GM19351 (cell line): ENCODE data around the gene RTN1.

Experiments
- ATAC-seq: cut with Tn5 transposase; IDR thresholded peaks from one replicate; pipeline ENCODE4 v1.9.1; 2021; ENCODE audit warnings: mild to moderate bottlenecking, moderate library complexity; ENCODE audit not compliant: unreplicated experiment

Gene RTN1, protein sequence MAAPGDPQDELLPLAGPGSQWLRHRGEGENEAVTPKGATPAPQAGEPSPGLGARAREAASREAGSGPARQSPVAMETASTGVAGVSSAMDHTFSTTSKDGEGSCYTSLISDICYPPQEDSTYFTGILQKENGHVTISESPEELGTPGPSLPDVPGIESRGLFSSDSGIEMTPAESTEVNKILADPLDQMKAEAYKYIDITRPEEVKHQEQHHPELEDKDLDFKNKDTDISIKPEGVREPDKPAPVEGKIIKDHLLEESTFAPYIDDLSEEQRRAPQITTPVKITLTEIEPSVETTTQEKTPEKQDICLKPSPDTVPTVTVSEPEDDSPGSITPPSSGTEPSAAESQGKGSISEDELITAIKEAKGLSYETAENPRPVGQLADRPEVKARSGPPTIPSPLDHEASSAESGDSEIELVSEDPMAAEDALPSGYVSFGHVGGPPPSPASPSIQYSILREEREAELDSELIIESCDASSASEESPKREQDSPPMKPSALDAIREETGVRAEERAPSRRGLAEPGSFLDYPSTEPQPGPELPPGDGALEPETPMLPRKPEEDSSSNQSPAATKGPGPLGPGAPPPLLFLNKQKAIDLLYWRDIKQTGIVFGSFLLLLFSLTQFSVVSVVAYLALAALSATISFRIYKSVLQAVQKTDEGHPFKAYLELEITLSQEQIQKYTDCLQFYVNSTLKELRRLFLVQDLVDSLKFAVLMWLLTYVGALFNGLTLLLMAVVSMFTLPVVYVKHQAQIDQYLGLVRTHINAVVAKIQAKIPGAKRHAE

DNA sequence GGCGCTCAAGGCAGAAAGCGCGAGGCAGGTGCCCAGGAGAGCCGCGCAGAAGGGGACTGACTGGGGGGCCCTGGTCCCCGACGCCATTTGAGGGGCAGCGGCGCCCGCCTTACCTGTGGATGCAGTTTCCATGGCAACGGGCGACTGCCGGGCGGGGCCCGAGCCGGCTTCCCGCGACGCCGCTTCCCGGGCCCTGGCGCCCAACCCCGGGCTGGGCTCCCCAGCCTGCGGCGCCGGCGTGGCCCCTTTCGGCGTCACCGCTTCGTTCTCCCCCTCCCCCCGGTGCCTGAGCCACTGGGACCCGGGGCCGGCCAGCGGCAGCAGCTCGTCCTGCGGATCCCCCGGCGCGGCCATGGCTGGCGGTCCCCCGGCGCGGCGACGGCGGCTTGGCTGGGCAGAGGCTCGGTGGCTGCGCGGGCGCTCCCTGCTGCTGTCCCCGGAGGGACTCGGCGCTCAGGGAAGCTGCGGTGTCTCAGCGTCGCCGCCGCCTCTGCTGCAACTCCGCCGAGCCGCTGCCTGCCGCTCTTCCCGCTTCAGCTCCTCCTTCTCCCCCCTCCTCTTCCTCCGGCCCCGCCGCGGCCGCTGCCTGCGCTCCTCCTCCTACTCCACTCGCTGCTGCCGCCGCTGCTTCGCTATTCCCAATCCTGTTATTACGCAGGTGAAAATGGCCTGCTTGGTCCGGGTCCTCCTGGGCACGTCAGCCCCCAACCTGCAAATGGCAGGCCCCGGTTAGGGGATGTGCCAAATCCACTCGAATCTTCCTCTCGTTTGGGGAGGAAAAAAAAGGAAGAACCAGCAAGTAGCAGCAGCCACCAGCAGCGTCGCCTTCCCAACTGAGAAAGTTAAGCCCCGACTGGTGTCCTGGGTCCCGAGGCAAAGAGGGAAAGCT, at the start of gene RTN1:
TSS of gene RTN1 (minus strand) at position 500 of the 889 bp plus-strand sequence. CDS start at position 354, 146 bp downstream.
- peak; percentile 73 for ATAC-seq

DNA sequence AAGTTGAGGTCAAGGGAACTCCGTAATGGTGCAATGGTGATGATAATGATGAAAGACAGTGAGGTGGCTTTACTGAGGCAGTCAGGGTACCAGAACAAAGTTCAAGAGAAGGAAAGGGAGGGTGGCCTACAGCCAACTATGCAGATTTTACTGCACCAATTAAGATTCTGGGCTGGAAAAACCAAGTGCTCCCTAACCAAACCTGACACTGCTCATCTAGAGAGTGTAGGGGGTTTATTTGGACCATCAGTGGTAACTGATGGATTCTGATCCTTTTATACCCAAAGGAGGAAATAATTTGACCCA, 49.8 kb upstream of the RTN1 start:
- ATAC-seq: no peak

DNA sequence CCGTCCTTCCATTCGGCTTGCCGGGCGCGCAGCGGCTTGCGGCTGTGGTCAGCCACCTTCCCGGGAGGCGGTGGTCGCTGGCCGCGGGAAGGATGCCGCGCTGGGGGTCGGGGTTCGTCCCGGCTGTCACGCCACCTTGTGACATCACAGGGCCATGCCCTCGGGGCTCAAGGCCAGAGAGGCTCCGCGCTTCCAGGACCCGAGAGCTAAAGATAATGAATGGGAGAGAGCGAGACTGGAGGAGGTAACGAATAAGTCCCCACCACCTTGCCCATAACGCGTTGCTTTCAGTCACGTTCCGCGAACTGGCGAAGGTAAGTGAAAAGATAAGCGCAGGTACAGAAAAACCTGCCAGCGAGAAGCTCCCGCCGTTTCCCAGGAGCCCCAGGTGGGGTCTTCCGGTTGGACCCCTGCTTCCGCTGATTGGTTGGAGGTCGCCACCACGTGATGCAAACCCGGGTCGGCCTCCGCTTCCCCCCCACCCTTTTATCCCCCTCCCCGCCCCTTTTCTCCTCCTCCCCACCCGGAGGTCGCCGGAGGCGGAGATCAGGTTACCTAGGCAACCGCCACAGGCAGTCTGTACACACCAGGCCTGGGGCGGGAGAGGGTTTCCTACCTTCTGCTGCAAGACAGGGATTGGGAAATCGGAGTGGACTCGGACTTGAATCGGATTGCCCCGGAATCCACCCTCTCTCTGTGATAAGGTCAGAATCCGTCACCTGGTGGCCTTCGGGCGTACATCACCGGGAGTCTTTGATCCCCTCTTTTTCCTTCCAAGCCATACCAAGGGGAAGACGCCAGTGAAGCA, 49.2 kb upstream of the RTN1 start, which contains the start of gene LRRC9:
TSS of gene LRRC9 (plus strand) at position 575 of the 808 bp plus-strand sequence.
- peak; percentile 18 for ATAC-seq

DNA sequence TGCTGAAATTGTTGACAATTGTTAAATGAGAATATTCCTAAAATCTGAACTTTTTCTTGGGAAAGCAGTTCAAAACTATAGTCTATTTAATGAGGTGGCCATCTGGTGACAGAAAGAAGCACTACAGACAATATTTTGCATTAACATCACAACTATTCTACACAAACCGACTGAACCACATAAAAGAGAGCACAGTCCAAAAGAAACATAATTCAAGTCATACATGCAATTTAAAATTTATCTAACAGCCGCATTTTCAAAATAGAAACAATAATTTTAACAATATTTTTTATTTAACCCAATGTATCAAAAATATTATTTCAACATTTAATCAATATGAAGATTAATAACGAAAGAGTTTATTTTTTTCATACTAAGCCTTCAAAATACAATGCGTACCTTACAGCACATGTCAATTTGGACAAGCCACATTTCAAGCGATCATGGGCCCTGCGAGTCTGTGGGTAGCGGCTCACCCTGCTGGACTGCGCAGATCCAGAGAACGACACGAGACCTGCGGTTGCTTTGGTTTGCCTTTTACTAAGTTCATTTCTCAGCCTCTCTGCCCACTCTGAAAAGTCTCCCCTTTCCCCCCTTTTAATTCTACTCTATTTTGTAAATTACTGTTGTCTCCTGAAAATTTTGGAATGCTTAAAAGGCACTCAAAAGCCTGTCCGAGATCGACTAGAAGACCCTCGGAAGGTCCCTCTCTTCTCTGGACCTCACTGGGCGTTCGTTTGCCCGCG, 48.4 kb upstream of the RTN1 start:
- peak; percentile 74 for ATAC-seq

DNA sequence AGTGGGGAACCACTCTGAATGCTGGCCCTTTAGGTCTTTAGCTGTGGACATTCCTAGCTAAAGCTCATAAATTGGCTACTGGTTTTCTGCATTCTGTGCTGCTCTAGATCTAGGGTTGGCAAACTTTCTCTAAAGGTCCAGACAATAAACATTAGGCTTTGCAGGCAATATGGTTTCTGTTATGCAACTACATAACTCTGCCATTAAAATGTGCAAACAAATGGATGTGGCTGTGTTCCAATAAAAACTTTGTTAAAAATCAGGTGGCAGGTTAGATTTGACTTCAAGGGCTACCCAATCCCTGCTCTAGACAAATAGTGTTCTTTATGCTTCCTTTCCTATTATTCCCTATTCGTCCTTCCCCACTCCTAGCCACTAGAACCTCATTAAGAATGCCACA, 42.6 kb upstream of the RTN1 start:
- ATAC-seq: no peak

DNA sequence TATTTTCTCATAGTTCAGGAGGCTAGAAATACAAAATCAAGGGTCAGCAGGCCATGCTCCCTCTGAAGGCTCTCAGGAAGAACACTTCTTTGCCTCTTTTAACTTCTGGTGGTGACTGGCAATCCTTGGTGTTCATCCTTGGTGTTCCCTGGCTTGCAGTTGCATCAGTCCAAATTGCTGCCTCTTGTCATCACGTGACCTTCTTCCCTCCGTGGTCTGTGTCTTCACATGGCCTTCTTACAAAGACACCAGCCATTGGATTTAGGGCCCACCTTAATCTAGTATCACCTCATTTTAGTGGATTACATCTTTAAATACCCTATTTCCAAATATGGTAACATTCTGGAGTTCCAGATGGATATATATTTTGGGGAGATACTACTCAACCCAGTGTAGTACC, 41.9 kb upstream of the RTN1 start:
- no peak for ATAC-seq

DNA sequence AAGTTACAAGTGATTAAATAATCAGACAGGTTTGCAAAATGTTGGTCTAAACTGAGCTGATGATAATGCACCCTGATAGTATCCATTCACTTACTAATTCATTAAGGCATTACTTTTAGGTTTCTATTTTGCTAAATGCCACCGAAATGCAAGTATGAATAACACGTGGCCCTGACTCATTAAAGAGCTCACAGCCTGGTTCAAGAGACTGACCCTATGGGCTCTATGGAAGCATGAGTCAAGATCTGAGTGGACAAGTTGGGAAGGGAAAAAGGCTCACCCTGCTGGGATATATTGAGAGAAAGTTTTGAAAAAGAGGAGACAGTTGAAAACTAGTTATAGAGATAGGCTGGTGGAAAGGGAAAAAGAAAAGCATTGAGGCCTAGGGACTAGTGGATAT, 34.6 kb upstream of the RTN1 start:
- ATAC-seq: no peak

DNA sequence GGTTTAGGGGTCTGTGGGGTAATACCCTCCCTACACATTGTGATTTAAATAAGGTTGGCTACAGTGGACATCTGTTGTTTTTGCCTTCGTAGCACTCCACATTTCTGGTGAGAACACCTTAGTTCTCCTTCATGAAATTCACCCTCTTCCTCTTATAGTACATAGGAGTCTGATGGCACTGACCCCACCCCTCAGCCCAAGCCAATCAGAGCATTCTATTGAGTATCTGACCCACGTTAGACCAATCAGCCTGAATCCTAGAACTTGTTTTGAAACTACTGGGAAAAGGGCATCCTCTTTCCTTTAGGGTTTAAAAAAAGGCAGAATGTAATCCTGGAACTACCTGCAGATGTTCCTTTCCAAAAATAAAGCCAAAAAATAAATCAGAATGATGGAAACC, 33.6 kb upstream of the RTN1 start:
- no peak for ATAC-seq

DNA sequence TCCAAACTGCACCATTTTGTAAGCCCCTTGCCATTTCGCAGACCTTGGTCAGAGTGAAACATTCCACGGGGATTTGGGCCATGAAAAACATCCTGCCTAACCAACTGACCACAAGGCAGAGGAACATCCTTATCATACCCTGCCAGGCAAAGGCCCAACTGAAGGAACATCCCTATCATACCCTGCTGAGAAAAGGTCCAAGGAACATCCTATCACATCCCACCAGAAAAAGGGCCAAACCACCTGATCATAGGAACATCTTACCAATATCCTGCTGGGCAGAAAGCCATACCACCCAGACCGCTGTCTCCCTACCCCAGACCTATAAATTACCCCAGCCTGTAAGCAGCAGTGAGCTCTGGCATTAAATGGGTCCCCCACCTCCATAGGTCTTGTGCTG, 30.0 kb upstream of the RTN1 start:
- no peak for ATAC-seq

DNA sequence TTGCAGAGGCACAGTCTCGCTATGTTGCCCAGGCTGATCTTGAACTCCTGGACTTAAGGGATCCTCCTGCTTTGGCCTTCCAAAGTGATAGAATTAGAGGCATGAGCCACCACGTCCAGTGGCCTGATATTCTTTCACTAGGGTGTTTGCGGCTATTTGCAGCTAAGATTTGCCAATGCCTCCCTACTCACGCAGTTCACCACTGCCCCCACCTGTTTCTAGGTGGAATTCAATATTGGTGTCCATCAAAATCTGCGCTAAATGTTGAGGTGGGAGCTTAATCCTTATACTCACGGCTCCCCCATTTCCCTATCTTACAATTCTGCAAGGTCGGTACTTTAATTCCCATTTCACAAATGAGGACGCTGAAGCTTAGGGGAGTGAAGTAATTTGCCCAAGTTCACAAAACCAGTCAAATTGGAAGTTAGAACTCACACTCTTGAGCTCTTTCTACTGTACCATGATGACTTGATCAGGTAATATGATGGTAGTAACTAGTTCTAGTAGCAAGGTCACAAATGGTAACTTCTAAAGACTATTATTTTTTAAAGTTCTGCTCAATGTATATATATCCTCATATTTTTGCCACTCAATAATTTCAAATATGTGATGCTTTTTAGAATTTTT, 27.3 kb upstream of the RTN1 start:
- ATAC-seq: peak; percentile 87

DNA sequence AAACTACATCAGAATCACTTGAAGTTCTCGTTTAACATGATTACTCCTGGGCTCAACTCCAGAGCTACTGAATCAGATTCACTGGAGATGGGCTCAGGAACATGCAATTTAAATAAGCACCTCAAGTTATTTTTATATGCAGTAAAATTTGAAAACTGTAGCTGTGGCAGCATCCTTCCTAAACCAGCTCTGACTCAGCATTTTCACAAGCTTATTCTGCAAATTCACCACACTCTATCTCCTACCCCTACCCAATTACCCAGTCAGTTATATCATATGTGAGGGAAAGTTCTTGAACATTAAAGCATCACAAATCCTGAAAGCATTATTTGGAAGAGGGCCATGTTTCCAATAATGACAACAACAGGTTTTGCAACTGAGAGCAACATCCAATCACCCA, 25.1 kb upstream of the RTN1 start:
- ATAC-seq: no peak

DNA sequence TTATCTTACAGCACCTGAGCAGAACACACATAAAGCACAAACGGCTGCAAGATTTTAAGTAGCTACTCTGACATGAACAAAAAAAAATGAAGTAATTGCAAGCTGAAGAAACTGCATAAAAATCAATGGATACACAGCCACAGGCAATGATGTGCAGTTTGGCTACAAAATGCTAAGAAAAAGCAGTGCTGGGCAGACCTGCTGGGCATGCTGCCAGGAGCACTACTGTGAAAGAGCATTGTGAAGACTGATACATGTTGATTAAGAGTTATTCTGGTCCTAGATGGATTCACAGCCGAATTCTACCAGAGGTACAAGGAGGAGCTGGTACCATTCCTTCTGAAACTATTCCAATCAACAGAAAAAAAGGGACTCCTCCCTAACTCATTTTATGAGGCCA, 20.1 kb upstream of the RTN1 start:
- ATAC-seq: no peak

DNA sequence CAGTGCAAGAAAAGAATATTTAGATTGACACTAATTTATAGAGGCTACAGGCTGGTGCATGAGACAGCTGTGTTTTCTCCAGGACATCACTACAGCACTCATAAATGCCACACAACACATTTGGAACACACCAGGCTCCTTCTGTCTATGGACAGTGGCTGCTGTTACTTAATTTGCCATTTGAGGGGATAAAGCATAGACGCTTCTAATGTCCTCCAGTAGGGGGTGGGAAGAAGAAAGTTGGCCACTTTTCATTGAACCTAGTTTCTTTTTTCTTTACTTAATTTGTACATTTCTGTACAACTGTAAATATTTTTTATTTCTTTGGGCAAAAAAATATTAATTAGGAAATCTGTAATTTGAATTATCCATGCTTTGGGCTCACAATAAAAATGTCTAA, 12.4 kb upstream of the RTN1 start:
- no peak for ATAC-seq

DNA sequence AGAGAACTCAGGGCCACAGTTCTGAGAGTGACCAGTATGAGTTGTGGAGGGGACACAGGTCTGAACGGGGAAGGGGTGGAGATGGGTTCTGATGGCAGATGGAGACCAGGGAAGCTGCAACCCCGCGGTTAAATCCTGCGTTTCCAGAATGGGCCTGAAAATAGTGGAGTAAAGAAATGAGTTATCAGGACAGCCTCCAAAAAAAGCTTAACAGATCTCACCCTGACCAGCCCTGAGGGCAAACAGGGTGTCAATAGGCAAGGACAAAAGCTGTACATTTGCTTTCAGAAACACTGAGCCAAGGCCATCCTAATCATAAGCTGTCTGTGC, 555 bp upstream of the RTN1 start:
- no peak for ATAC-seq

DNA sequence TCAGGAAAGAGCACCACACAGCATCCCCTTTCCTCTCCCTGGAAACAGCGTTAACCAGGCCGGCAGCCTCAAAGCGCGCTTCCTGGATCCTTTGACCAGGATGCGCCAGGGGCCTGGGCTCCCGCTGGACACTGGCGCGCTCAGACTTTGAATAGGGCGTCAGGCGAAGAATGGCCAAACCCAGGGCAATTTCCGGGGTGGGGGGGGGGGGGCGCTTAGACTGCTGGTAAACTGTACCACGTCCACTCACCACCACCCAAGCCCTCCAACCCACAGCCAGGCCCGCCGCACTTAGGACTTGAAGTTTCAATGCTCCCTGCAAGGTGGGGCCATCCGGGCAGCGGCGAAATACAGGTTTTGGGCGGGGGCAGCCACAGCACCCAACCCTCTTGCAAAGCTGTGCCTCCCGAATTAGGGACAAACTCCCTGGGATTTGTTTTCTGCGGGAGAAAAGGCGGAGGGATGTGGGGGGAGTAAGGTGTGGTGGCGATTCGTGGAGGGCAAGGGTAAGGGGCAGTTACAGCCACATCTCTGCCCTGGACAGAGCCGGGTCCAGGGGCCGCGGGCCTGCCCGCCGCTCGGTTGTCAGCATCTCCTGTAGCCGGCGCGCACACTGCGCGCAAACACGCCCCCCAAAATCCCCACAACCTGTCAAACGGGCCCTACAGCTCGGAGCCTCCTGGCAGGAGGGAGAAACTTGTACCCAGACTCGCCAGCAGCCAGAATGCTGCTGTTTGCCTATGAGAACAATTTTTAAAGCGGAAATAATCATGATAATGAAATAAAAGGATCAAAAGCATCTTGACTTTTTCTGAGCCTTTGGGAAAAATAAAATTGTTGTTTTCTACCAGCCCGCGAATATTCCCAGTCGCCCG, 958 bp downstream of the RTN1 start:
- ATAC-seq: no peak

DNA sequence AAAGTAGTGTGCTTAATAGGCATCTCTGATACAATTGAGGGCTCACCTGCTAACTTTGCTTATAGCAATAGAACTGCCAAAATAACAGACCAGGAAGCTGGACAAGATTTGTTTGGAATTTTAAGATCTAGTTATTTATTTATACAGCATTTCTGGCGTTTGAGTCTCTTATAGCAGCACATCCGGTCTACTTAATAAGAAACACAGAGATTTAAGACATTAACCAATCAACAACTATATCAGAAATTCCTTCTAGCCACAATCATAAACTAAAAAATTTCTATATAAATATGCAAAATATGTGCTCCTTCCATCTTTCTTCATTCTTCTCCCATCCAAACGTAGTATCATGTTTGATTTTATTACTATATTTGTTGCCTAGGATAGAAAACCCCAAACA, 2.6 kb downstream of the RTN1 start:
- no peak for ATAC-seq

DNA sequence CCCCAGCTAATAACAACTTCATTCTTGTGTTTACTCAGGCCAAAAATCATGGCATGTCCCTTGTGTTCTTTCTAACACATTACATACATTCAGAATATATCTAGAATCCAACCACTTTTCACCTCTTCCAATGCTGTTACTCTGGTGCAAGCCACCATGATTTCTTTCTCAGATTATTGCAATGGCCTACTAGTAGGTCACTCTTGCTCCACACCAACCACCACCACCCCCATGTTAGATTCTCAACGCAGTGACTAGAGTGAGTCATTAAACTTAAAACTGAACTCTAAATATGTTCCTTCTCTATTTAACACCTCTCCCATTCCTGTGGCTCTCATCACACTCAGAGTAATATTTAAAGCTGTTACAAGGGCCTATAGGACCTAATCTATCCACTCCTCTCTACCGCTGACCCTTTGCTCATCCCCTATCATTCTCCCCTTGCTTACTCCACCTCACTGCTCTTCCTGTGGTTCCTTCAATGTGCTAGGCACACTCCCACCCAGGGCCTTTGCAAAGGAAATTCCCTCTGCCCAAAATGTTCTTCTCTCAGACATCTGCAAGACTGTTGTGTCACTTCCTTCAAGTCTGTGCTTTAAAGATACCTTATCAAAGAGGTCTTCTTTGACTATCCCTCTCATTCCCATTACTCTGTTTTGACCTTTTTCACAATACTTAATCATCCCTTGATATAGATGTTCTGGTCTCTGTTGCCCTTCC, 6.6 kb downstream of the RTN1 start:
- no peak for ATAC-seq

DNA sequence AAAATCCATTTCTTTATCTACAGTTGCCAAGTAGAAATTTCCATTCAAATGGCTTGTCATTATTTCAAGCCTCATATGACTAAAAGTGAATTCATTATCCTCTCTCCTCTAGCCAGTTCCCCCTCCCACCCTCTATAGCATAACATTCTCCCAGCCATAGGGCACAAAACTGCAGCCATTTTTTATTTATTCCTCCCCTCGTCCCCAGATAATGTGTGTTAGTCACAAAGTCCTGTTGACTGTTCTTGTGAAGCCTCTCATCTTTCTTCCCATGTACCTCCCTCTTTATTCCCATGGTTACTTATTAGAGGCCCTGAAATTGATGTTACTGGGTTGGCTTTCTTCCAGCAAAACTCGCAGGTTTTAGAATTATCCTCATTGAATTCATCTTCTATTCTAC, 13.2 kb downstream of the RTN1 start:
- no peak for ATAC-seq
